Smooth muscle cell (in vitro differentiated cells): ENCODE measurements around the gene HUNK. TPM values are rescaled to one million over a fixed set of nuclear protein-coding genes. Genes with fewer than 3 reads are reported as not detected.

Source experiments
- DNase-seq: peaks from one replicate; lab custom pipeline; 2025; ENCODE audit not compliant: unreplicated experiment; lab: John Stamatoyannopoulos, UW
- H2AFZ ChIP-seq: fragments of 200-600 bp; sonication (generic); 2 replicates; pipeline ENCODE4 v1.6.0; 2016; ENCODE audit warnings: antibody characterized with exemption, low read depth, mild to moderate bottlenecking
- H3F3A ChIP-seq: fragments of 200-600 bp; sonication (generic); 2 replicates; pipeline ENCODE4 v1.6.0; 2017; ENCODE audit warnings: antibody characterized with exemption, low read depth
- H3K27ac ChIP-seq: fragments of 200-600 bp; sonication (generic); 2 replicates; pipeline ENCODE4 v1.5.1; 2016; ENCODE audit warnings: low read depth, mild to moderate bottlenecking
- H3K27me3 ChIP-seq: fragments of 200-600 bp; sonication (generic); 2 replicates; pipeline ENCODE4 v1.6.1; 2016; ENCODE audit warnings: low read depth, mild to moderate bottlenecking
- H3K36me3 ChIP-seq: fragments of 200-600 bp; sonication (generic); 2 replicates; pipeline ENCODE4 v1.5.1; 2016; ENCODE audit warnings: low read depth
- H3K4me1 ChIP-seq: fragments of 200-600 bp; sonication (generic); 2 replicates; pipeline ENCODE4 v1.5.1; 2016; ENCODE audit warnings: low read depth
- H3K4me2 ChIP-seq: fragments of 200-600 bp; sonication (generic); 2 replicates; pipeline ENCODE4 v1.6.0; 2016; ENCODE audit warnings: mild to moderate bottlenecking
- H3K4me3 ChIP-seq: fragments of 200-600 bp; sonication (generic); 2 replicates; pipeline ENCODE4 v1.5.1; 2016; ENCODE audit warnings: mild to moderate bottlenecking
- H3K79me2 ChIP-seq: fragments of 200-600 bp; sonication (generic); 2 replicates; pipeline ENCODE4 v1.6.0; 2016; ENCODE audit warnings: low read depth, mild to moderate bottlenecking
- H3K9ac ChIP-seq: fragments of 200-600 bp; sonication (generic); 2 replicates; pipeline ENCODE4 v1.6.0; 2016; ENCODE audit warnings: low read depth
- H3K9me3 ChIP-seq: fragments of 200-600 bp; sonication (generic); replicated peaks from 2 replicates; pipeline ENCODE4 v1.5.1; 2016; ENCODE audit warnings: low read depth
- H4K20me1 ChIP-seq: fragments of 200-600 bp; sonication (generic); 2 replicates; pipeline ENCODE4 v1.6.0; 2016; ENCODE audit warnings: low read depth
- WGBS: methylation state at CpG from one replicate; pipeline ENCODE4 v1.1.7; 2016; ENCODE audit warnings: low lambda C conversion rate; 5-methylcytosine and 5-hydroxymethylcytosine counted together
- polyA plus RNA-seq: library from polyadenylated mRNA; unstranded; fragments of >200 nt; fragmentation: Nextera tagmentation; extraction: Ambion mirVana; gene quantifications from 2 replicates; pipeline ENCODE4 v1.2.1, GENCODE V29; 2016
- total RNA-seq: library from RNA; depleted of rRNA; stranded (reverse); fragments of >200 nt; gene quantifications from 2 replicates; pipeline ENCODE4 v1.2.3, GENCODE V29; 2014
- TF ChIP-seq, protein P1 (sequence below): fragments of 200-600 bp; sonication (generic); IDR thresholded peaks from 2 replicates; pipeline ENCODE4 v1.5.1; 2017; ENCODE audit warnings: borderline replicate concordance, mild to moderate bottlenecking, antibody characterized with exemption; ENCODE audit not compliant: insufficient read depth, poor library complexity, severe bottlenecking

HUNK gene
- total and polyA plus RNA-seq, 2 experiments from 2014 or later = 5.5 to 11.6 TPM

DNA sequence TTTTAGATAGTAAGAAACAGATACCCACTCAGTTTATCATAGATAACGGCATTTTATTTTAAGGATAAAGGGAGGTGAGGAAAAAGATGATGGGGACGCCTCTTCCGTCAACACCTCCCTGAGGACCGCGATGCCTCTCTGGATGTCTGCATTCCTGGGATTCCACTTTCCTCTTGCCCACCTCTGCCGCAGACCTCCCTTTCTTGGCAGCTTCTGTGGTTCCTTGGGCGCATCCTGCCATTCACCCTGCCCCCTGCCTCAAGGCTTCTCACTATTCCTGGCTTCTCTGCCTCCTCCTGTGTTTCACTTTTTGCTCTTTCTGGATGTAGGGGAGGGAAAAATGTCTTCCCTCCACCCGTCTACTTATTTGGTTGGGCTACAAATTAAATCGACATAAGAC, 19.9 kb downstream of the HUNK start:
- no peak overlapping the region for H3K4me3 ChIP-seq
- H3K27me3 ChIP-seq = no peaks in the 10 kb centered on the region
- H4K20me1 ChIP-seq = peaks cover 27% of the 10 kb centered on the region
- no peak overlapping the region for H3K9ac ChIP-seq
- H3K79me2 ChIP-seq = peaks cover 82% of the 10 kb centered on the region
- no peak for DNase-seq
- 51% methylated on average over 9 of the region's 9 CpGs for WGBS
- peaks cover 22% of the 10 kb centered on the region for H3F3A ChIP-seq
- no peak overlapping the region for H3K4me2 ChIP-seq
- TF ChIP-seq, protein P1, sequence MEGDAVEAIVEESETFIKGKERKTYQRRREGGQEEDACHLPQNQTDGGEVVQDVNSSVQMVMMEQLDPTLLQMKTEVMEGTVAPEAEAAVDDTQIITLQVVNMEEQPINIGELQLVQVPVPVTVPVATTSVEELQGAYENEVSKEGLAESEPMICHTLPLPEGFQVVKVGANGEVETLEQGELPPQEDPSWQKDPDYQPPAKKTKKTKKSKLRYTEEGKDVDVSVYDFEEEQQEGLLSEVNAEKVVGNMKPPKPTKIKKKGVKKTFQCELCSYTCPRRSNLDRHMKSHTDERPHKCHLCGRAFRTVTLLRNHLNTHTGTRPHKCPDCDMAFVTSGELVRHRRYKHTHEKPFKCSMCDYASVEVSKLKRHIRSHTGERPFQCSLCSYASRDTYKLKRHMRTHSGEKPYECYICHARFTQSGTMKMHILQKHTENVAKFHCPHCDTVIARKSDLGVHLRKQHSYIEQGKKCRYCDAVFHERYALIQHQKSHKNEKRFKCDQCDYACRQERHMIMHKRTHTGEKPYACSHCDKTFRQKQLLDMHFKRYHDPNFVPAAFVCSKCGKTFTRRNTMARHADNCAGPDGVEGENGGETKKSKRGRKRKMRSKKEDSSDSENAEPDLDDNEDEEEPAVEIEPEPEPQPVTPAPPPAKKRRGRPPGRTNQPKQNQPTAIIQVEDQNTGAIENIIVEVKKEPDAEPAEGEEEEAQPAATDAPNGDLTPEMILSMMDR = no peak
- no peak overlapping the region for H3K27ac ChIP-seq
- peaks cover 14% of the 10 kb centered on the region for H3K4me1 ChIP-seq
- no peaks in the 10 kb centered on the region for H3K36me3 ChIP-seq
- no peaks in the 10 kb centered on the region for H3K9me3 ChIP-seq
- H2AFZ ChIP-seq = no peak overlapping the region

DNA sequence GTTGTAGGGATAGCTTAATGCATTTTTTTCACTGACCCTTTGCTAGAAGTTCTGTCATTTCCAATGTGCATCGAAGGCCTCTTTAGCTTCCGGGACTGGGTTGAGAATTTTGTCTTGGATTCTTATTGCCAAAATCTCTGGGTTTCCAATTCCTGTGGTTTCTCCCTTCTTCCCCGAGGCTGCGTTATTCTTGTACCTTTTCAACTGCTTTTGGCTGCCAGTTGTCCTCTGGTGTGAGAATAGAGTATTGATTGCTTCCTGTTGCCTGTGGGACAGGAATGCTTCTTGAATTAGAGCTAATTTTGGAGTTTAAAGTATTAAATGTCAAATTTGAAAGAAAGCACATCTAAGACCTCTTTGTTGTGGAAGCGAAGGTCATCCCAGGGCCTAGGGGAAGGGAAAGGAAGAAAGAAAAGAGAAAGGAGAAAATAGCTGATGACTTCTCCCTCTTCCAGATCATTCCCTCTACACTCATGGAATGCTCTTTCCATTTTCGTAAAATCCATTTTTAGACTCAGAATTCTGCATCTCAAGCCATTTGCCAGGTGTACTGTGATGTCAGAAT, 21.1 kb downstream of the HUNK start:
- Histone ChIP-seq H3K79me2 (peaks cover 86% of the 10 kb centered on the region), H3F3A (peaks cover 22% of the 10 kb centered on the region), H3K9me3 (no peaks in the 10 kb centered on the region), H3K9ac (no peak overlapping the region), H3K36me3 (no peaks in the 10 kb centered on the region), H3K4me1 (peaks cover 12% of the 10 kb centered on the region), H4K20me1 (peaks cover 23% of the 10 kb centered on the region), H3K27ac (no peak overlapping the region), H3K4me3 (no peak overlapping the region), H2AFZ (no peak overlapping the region), H3K4me2 (no peak overlapping the region), H3K27me3 (no peaks in the 10 kb centered on the region)
- TF ChIP-seq, protein P1 = no peak
- no peak for DNase-seq
- 76% methylated on average over 6 of the region's 6 CpGs for WGBS

DNA sequence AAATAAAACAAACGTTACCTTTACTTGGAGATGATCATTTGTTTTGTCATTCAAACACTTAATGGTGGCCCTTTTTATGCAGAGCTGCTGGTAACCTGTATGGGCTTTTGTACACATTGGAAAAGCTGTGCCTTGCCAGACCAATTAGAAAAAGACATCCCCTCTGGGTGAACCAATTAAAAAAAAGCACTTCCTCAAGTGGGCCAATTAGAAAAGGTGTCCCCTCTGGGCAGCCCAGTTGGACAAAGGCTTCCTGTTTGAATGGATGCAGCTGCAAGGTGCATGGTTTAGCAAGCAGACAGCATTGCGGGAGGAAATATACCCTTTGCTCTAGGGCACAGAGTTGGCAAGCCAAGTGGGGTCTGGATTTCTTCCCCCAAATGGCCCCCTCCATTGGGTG, 21.6 kb downstream of the HUNK start:
- Histone ChIP-seq H3K9ac (no peak overlapping the region), H3K27ac (no peak overlapping the region), H3K27me3 (no peaks in the 10 kb centered on the region), H3F3A (peaks cover 20% of the 10 kb centered on the region), H3K36me3 (no peaks in the 10 kb centered on the region), H3K9me3 (no peaks in the 10 kb centered on the region), H3K4me3 (no peak overlapping the region), H3K4me1 (peaks cover 7% of the 10 kb centered on the region), H2AFZ (no peak overlapping the region), H3K4me2 (no peak overlapping the region), H4K20me1 (peaks cover 23% of the 10 kb centered on the region), H3K79me2 (peaks cover 87% of the 10 kb centered on the region)
- WGBS = 74% methylated on average over 2 of the region's 2 CpGs
- no peak for DNase-seq
- TF ChIP-seq, protein P1 = no peak
